ENCODE data around the gene IGFBP4.

IGFBP4 gene

DNA sequence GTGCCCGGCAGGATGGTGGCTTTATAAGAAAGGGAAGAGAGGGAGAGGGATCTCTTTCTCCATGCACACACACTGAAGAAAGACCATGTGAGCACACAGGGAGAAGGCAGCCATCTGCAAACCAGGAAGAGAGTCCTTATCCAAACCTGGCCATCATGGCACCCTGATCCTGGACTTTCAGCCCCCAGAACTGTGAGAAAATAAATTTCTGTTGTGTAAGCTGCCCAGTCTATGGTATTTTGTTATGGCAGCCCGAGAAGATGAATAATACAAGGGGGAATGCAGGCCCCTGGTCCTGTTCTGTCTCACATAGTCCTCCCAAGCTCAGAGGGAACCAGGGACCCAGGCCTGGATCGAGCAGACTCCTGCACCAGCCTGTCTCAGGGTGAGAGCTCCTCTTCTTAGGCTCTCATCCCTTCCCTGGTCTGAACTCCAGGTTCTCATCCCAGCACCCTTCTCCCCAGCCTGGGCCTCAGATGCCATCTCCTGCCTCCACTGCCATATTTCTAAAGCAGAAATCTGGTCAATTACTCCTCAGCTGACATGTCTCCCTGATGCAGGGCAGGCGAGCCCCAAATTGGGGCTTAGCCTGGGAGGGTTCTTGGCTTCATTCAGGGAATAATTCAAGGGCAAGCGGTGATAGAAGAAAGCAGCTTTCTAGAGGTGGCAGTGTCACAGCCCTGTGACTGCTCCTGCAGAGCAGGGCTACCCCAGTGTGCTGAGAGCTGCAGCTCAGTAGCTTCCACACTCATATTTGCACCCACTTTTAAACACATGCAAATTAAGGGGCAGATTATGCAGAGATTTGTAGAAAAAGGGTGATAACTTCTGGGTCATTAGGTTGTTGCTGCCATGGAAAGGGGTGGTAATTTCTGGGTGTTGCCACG, 28.8 kb downstream of the IGFBP4 start:
- no peak for DNase-seq (ENCODE audit: low read depth)

DNA sequence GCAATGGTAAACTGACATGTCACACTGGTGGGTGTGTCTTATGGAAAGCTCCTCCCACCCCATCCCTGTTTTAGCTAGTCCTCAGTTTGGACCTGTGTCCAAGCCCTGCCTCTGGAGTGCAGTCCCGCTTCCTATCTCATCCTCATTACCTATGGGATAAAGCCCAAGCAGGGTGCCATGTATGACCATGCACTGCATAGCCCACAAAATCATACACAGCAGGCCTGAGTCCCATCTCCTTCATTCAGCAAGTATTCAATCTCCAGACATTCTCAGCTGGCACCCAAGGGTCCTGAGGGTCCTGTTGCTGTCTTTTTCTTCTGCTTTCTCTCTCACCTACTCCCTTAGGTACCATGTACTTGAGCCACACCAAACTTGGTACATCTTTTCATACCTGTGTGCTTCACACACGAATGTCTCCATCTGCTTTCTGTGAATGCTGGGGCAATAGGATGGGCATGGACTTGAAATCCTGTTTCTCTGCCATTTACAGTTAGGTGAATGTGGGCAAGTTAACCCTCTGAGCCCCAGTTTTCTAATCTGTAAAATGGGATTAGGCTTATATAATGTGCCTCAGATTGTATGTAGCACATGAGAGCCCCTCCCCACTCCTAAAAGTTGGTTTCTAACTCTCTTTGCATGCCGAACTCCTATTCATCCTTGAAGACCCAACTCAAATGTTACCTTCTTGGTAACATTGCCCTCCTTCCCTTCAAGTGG, 29.6 kb downstream of the IGFBP4 start:
- DNase-seq (ENCODE audit: low read depth) = no peak

DNA sequence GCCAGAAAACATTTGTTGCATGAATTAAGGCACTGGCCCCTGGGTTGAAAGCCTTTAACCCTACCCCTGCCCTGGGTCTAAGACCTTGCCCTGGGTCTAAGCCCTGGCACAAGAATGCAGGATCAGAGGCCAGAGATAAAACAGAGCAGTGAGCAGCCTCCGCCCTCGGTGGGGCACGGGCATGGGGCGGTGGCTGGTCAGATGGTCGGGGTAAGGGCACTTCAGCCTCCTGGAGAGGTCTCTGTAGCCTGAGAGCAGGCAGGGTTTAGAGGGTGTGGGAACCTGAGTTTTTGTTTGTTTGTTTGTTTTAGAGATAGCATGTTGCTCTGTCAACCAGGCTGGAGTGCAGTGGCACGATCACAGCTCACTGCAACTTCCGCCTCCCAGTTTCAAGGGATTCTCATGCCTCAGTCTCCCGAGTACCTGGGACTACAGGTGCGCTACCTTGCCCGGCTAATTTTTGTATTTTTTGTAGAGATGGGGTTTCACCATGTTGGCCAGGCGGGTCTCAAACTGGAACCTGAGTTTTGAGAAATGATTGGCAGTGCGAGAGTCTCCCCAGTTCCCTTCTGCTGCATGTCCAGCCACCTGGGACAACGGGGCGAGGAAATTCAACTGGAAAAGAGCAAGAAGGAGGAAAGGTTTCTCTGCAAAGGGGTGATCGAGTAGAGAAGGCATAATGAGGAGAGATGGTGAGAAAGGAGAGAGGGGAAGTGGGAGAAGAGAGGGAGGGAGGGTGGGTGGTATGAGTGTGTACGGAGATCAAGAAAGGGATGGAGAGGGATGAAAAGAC, 30.5 kb downstream of the IGFBP4 start:
- DNase-seq (ENCODE audit: low read depth) = no peak

DNA sequence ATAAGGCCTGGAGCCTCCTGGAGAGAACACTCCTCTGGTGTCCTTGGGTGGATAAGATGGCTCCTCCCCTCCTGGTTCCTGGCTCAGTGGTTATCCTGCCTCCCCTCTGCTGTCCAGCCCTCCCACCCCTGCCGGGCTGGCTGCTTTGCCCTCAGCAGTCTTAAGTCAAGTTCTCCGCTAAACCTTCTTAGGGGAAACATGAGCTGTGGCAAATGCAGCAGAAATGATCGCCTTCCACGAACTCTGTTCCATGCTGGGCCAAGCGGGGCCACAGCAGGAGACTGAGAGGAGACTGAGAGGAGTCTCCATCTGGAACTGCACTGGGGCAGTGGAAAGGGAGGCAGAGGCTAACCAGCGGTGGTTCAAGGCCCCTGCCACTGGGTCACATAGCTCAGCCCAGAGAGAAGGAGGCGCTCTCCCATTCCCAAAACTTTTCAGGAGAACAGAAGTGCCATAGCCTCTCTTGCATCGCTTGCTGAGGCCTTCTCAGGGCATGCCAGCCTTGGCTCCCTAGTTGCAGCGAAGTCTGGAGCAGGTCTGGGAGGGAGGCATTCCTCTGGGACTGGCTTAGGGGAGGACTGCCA, 31.3 kb downstream of the IGFBP4 start:
- DNase-seq (ENCODE audit: low read depth) = no peak

DNA sequence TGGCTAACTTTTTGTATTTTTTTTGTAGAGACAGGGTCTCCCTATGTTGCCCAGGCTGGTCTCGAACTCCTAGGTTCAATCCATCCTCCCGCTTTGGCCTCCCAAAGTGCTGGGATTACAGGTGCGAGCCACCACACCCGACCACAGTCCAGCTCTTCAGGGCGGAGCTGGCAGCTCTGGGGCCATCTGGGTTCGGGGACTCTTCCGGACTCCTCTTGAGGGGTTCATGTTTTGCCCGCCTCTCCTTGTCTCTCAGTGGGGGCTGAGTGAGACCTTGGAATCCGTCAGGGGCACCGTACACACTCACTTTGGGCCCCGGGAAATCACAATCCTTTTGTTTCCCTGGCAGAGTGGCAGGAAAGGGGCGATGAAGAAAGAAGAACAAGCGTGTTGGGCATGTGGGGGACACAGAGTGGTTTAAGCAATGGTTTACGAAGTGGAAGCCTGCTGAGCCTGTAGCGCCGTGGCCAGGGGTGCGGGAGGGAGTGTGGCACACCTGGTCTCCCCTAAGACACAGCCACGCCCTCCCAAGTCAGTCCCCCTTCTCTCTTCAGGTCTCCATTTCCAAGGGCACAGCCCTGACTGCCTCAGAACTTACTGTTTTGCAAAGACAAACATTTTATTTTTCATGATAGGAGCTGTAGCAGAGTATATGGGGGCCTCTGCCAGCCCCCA, 32.1 kb downstream of the IGFBP4 start:
- no peak for DNase-seq (ENCODE audit: low read depth)

DNA sequence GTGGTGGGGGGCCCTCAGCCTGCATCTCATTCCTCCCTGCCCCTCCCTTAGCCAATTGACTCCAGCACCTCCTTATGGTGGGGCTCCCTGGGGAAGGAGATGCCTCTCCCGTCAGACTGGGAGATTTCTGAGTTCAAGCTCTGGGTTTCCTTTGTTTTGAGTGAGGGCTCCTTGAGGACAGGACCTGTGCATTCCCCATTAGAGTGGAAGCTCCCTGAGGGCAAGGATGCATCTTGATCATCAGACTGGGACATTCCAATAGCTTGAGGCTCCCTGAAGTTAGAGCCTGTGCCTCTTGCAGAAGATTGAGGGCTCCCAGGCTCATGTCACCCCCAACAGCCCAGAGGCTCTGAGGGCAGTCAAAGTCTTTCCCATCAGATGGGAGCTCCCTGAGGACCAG, 34.5 kb downstream of the IGFBP4 start:
- no peak for DNase-seq (ENCODE audit: low read depth)

DNA sequence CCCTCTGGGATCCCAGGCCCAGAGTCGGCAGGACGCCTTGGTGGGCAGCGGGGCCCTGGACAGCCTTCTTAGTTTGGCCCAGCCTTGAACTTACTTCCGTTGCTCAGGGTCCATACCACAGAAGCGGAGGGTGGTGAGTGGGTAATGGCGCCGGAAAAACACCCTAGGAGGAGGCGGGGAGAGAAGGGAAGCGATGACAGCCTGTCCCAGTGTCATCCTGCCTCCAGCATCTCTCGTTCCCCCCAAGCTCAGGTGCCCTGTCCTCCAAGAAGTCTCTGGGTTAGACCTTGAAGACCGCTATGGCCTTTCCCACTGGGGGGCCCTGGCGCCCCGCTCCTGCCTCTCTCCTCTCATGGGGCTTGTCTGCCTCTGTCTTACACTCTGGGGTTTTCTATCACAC, 35.2 kb downstream of the IGFBP4 start:
- DNase-seq (ENCODE audit: low read depth) = no peak

DNA sequence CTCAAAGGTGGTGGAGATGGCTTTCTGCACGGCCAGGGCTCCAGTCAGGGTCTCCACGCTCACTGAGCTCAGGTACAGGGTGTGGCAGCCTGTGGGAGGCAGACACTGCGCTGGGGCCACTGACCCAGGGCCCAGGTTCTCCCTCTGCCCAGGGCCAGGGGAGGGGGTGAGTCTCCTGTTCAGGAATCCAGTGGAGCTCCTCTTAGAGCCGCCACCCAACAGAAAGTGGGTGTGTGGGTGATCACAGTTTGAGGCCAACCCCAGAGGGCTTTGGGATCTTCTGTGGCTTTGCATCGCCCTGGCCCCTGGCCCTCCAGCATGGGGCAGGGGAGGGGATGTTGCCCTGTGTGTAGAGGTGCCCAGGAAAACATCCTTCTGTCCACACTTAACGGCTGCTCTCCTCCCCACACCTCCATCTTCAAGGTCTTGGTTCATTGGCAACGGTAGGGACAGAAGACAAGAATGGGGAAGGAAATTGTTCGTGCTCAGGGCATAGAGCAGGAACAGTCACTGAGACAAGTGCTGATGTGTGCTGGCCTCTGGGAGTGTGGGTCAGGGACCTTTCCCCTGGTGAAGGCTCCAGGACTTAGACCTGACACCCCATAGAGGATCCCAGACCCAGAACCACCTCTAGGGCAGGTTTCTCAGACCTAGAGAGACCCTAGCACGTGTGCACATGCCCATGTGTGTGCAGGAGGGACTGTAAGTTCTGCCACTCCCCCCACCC, 36.7 kb downstream of the IGFBP4 start:
- DNase-seq (ENCODE audit: low read depth) = no peak

DNA sequence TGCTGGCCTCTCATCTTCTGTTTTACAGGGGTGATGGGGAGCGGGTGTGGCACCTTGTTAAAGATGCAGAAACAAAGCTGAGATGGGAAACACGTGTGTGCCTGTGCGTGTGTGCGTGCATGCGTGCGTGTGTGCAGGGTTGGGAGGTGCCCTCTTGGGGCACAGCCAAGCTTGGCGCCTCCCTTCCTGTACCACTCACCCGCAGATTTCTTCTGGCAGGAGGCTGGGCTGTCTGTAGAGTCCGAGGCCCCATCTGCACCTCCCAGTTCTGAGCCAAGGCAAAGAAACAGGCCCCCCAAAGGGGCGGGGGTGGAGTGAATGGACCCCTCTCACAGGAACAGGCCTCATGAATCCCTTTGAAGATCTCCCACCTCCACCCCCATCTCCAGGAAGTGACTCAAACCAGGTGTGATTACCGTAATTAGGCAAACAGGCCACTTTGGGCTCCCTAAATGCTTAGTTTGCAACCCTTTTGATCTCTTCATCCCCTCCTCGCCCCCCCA, 37.3 kb downstream of the IGFBP4 start:
- DNase-seq (ENCODE audit: low read depth) = peak; percentile 78

DNA sequence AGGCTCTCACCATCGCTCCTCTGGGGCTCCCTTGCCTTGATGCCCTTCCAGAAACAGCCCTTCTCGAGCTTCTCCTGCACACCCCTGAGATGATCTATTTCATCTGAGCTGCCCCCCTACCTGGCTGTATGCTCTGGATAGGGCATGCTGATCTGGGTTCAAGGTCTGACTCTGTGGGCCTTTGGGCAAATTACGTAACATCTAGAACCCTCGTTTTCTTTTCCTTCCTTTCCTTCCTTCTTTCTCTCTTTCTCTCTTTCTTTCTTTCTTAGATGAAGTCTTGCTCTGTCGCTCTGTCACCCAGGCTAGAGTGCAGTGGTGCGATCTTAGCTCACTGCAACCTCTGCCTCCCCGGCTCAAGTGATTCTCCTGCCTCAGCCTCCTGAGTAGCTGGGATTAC, 37.9 kb downstream of the IGFBP4 start:
- DNase-seq (ENCODE audit: low read depth) = no peak

DNA sequence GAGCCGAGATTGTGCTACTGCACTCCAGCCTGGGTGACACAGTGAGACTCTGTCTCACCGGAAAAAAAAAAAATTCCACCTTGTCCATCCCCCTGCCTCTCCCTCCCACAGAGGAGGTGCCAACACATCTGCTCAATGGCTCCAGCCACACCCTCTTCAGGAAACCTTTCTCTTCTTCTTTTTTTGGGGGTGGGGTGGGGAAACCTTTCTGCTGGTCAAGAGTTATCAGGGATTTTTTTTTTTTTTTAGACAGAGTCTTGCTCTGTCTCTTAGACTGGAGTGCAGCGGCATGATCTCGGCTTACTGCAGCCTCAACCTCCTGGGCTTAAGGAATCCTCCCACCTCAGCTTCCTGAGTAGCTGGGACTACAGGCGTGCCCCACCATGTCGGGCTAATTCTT, 39.5 kb downstream of the IGFBP4 start:
- DNase-seq (ENCODE audit: low read depth) = no peak

DNA sequence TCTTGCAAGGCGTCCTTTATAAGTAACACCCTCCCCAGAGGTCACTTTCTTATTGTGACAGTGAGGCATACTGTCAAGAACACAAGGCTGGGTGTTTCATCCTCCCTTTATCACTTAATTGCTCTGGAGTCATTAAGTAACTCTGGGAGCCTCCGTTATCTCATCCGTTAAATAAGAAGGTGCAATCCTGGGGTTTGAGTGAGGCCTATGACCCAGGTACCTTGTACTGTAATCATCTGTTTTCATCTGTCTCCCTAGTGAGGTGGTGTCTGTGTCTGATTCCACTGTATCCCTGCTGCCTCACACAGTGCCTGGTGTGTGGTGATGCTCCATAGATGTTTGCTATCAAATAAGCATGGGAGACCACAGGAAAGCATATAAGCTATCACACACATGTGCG, 40.4 kb downstream of the IGFBP4 start:
- no peak for DNase-seq (ENCODE audit: low read depth)

DNA sequence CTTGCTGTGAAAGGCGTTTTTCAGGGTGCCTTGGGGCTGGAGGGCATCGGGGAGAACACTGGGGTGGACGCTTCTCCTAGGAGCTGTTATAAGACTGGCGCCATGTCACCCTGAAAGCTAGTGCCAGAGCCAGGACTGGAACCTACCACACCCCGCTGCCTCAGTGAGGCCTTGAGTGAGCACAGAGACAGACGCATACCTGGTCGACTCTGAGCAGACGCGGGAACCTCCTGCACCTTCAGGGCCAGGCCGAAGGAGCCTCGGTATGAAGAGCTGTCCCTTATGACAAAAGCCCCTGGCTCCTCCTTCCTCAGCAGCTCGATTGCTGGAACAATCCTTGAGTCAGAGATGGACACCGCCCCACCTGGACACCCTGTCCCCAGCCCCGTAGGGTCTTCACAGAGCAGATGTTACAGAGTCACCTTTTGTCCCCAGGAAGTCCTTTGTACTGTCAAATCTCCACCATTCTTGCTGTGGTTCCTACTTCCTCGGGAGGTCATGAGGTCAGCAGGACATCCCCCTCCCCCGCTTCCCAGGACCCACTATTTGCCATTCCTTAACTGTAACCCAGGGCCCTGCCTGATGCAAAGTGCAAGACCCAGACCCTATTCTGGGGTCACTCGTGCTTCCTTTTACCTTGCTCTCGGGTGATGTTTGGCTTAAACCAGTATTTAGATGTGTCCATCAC, 41.2 kb downstream of the IGFBP4 start:
- DNase-seq (ENCODE audit: low read depth) = no peak

DNA sequence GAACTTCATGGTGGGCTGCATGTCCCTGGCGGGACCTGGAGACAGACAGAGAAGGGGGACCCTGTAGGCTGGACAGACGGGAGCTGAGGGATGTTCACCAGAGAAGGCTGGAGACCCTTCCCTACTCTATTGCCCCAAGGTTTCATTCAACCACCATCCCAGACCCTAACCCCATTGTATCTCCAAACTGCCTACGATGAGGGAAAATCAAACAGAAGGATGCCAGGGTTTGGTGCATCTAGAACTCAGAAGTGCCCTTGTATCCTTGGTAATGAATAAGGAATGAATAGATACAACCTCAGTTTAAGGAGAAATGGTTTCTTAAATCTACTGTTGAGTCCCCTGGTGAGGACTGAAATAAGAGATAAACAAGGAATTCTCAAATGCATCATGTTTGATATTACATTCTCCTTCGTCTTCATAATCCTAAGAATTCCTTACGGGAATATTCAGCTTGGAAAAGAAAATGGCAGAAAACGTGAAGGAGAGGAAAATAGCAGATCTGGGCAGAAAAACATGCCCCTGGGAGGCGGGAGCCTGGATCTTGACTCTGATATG, 41.8 kb downstream of the IGFBP4 start:
- DNase-seq (ENCODE audit: low read depth) = no peak

DNA sequence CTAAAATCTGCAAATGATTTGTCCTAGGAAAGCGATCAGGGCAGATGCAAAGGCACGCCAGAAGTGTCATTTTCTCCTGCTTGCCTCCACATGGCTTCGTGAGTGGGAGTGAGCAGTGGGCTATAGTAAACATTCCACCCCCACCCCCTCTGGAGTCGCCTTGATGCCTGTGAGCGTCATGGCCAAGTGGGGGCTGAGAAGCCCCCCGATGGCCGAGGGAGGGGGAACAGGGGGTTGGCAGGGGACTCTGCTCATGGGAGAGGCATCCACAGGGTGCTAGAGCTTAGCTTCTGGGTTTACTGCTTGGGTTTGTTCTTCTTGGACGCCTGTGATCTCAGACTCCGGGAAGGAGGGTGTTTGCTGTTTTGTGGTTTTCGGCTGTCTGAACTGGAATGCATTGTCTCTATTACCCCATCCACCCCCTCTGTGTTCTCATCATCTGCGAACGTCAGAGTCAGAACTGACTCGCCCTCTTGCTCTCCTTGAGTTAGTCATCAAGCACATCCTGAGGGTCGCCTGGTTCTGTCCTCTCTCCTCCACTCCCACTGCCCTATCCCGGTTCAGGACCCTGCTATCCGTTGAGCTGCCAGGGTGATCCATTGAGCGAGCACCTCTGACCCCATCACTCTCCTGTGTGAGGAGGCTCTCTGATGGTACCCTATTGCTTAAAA, 42.7 kb downstream of the IGFBP4 start:
- DNase-seq (ENCODE audit: low read depth) = peak; percentile 49

DNA sequence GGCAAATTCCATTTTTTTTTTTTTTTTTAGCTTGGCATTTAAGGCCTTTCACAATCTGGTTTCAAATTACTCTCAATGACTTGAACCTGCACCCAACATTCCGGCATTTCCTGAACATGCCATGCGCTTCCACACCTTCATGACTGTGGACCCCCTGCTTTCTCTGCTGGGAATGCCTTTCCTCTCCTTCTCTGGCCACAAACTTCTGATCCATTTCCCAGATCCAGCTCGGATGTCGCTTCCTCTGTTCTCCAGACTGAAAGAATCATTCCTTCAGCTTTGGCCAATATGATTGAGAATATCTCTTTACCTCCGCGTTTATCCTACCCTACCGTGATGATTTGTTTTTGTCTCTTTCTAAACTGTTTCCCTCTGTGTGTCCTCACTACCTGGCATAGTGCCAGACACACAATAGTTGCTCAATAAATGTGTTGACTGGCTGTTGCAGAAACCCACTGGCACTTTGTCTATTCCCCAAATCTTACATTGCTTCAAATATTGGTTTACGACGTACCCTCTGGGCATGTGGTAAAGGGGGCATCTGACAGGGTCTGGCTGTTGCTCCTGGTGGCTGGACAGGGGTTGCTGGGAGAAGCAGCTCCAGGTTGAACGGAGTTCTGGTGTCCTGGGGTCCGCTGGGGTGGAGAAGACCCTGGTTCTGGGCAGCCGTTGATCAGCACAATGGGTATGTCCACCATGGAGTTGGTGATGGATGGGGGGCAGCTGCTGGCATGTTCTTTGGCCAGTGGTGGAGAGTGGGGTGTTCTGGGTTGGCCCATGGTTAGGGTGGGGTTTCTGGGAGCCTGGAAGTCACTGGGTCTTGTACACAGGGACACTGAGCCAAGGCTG, 43.5 kb downstream of the IGFBP4 start:
- no peak for DNase-seq (ENCODE audit: low read depth)

DNA sequence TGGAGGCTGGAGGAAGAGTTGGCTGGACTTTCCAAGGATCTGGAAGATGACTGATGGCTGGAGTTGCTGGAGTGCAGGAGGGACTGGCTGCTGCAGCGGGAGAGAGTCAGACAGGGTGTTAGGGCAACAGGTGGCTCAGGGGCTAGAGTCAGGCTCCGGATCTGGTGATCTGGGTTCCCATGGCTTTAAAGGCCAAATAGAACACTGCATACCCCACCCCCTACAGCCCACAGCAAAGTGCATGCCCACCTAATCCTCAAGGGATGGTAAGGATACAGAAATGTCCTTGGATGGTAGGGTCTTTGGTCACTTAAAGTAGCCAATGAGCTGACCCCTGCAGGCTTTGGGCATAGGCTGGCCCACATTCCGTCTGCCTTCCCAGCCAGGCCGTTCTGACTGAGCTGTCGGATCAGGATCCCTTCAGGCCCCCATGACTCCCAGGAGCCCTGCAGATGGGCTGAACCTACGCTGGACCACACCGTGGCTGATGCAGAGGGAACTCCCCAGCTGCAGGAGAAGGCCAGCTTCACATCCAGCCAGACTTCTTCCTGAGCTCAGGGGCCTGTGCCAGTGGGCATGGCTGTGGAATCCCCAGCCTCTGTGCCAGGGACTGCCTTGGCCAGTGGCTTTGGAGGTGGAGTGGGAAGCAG, 44.2 kb downstream of the IGFBP4 start:
- no peak for DNase-seq (ENCODE audit: low read depth)
